ENCODE results near the gene CRYAB.

The CRYAB gene

DNA sequence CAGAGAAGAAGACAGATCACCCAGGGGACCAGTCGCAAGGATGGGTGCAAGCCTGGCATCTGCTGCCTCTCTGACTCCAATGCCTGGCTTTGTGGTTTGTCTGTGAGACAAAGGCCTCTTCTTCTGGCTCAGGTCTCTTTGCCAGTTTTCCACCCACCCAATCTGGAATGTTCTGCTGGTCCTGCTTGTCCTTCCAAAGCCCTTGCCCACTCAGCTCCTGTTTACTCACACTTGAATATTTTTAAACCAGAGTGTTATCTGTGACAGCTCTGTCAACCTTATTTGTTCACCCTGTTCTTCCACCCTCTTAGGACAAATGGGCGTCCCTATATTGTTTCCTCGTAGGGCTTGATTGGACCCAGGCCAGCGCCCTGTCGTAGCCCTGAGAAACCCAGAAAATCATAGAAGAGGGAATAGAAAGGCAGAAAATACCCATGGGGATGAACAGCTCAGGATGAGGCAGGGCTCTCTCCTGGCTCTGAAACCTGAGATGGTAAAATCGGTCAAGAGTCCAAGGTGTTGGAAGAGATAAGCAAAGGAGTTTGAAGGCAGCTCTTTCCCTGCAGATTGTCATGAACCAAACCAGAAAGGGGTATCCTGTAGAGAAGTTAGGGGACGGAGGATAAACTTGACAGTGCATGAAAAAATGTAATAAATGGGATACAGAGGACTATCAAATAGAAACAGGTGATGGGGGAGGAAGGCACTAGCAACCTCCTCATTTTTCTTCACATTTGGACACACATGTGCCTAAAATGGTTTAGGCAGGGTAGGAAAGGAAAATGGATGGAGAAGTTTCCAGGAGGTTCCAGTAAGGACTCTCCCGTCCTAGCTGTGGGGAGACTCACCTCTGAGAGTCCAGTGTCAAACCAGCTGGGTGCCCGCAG is 651 bp downstream of the CRYAB start:
- no peaks in the 10 kb centered on the region for H3K9me3 ChIP-seq (ENCODE audit: control insufficient read depth, low read length)
- H3K79me1 ChIP-seq (replicated peaks; ENCODE audit: low read length, poor library complexity, severe bottlenecking): no peaks in the 10 kb centered on the region
- WGBS: 82% methylated on average over 9 of the region's 9 CpGs
- no peak overlapping the region for H4K8ac ChIP-seq (ENCODE audit: low read length)
- peaks cover 0 to 46% of the 10 kb centered on the region in 2 experiments for H3K36me3 ChIP-seq (ENCODE audit: control insufficient read depth in 1 of 2, insufficient read depth in 2 of 2, low read depth in 1 of 2, low read length in 2 of 2)
- no peak overlapping the region for H3K18ac ChIP-seq (ENCODE audit: low read depth in 1 of 2, low read length in 2 of 2)
- DNase-seq: no peak
- H3K9ac ChIP-seq (ENCODE audit: low read length): peak overlapping the region; percentile 97
- no peak overlapping the region for H2BK15ac ChIP-seq (ENCODE audit: low read depth, poor library complexity, severe bottlenecking)
- no peak overlapping the region for H2BK120ac ChIP-seq (ENCODE audit: low read depth, low read length)
- H2AFZ ChIP-seq (ENCODE audit: low read depth, low read length): no peak overlapping the region
- peaks cover 10% of the 10 kb centered on the region for H3K4me1 ChIP-seq (ENCODE audit: control insufficient read depth, insufficient read depth, low read depth, low read length)
- H3K14ac ChIP-seq (ENCODE audit: low read length in 2 of 2): no peak overlapping the region
- H3K4me3 ChIP-seq (ENCODE audit: insufficient read depth in 1 of 2, low read depth in 1 of 2, low read length in 2 of 2): peak overlapping the region in 1 of 2 experiments; percentile 86
- peak overlapping the region in 1 of 2 experiments; percentile 15 for H2BK12ac ChIP-seq (ENCODE audit: low read length in 2 of 2)
- H3K27me3 ChIP-seq (ENCODE audit: control insufficient read depth in 1 of 2, insufficient read depth in 1 of 2, low read length in 2 of 2): peaks cover 0 to 17% of the 10 kb centered on the region in 2 experiments
- H2BK5ac ChIP-seq (ENCODE audit: low read depth, low read length, poor library complexity, severe bottlenecking): no peak overlapping the region
- H3K27ac ChIP-seq (ENCODE audit: low read length, poor library complexity, severe bottlenecking): no peak overlapping the region
- no peak overlapping the region for H2AK5ac ChIP-seq (ENCODE audit: low read length, severe bottlenecking)
- no peak overlapping the region for H4K91ac ChIP-seq (ENCODE audit: low read length)
- no peak overlapping the region for H3K4me2 ChIP-seq (ENCODE audit: low read length, poor library complexity, severe bottlenecking)
- no peak overlapping the region for H3K23ac ChIP-seq (ENCODE audit: low read length in 2 of 2)
- H3K4ac ChIP-seq (ENCODE audit: low read depth in 1 of 2, low read length in 2 of 2): no peak overlapping the region

DNA sequence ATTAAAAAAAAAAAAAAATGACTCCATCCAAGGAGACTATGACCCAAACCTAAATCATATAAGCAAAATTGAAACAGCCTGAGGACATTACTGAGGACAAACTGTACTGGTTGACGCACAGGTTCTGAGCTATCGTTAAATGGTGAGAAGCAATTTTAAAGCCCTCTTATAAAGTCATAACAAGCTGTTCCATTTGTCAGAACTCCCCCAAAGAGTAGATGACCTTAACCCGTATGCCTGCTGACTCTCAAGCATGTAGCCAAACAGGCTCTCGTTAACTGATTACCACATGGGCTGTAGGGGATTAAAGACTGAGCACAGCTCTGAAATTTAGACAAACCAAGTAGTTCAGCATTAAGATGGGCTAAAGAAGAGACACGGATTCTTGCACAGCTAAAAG is 2.2 kb downstream of the CRYAB start:
- H3K4me1 ChIP-seq (ENCODE audit: control insufficient read depth, insufficient read depth, low read depth, low read length): peaks cover 10% of the 10 kb centered on the region
- H3K18ac ChIP-seq (ENCODE audit: low read depth in 1 of 2, low read length in 2 of 2): no peak overlapping the region
- H3K4ac ChIP-seq (ENCODE audit: low read depth in 1 of 2, low read length in 2 of 2): no peak overlapping the region
- H2BK12ac ChIP-seq (ENCODE audit: low read length in 2 of 2): no peak overlapping the region
- H2AK5ac ChIP-seq (ENCODE audit: low read length, severe bottlenecking): no peak overlapping the region
- 87% methylated on average over 5 of the region's 5 CpGs for WGBS
- no peaks in the 10 kb centered on the region for H3K9me3 ChIP-seq (ENCODE audit: control insufficient read depth, low read length)
- H2BK5ac ChIP-seq (ENCODE audit: low read depth, low read length, poor library complexity, severe bottlenecking): no peak overlapping the region
- H3K27me3 ChIP-seq (ENCODE audit: control insufficient read depth in 1 of 2, insufficient read depth in 1 of 2, low read length in 2 of 2): peaks cover 0 to 17% of the 10 kb centered on the region in 2 experiments
- no peak overlapping the region for H4K8ac ChIP-seq (ENCODE audit: low read length)
- H3K4me2 ChIP-seq (ENCODE audit: low read length, poor library complexity, severe bottlenecking): no peak overlapping the region
- peak overlapping the region in 1 of 2 experiments; percentile 0 for H3K4me3 ChIP-seq (ENCODE audit: insufficient read depth in 1 of 2, low read depth in 1 of 2, low read length in 2 of 2)
- no peak overlapping the region for H3K23ac ChIP-seq (ENCODE audit: low read length in 2 of 2)
- no peak overlapping the region for H4K91ac ChIP-seq (ENCODE audit: low read length)
- peak overlapping the region; percentile 97 for H3K9ac ChIP-seq (ENCODE audit: low read length)
- H3K36me3 ChIP-seq (ENCODE audit: control insufficient read depth in 1 of 2, insufficient read depth in 2 of 2, low read depth in 1 of 2, low read length in 2 of 2): peaks cover 0 to 40% of the 10 kb centered on the region in 2 experiments
- no peak overlapping the region for H2BK15ac ChIP-seq (ENCODE audit: low read depth, poor library complexity, severe bottlenecking)
- H2AFZ ChIP-seq (ENCODE audit: low read depth, low read length): no peak overlapping the region
- DNase-seq: no peak
- H2BK120ac ChIP-seq (ENCODE audit: low read depth, low read length): no peak overlapping the region
- H3K27ac ChIP-seq (ENCODE audit: low read length, poor library complexity, severe bottlenecking): no peak overlapping the region
- no peak overlapping the region for H3K14ac ChIP-seq (ENCODE audit: low read length in 2 of 2)
- H3K79me1 ChIP-seq (replicated peaks; ENCODE audit: low read length, poor library complexity, severe bottlenecking): no peaks in the 10 kb centered on the region

DNA sequence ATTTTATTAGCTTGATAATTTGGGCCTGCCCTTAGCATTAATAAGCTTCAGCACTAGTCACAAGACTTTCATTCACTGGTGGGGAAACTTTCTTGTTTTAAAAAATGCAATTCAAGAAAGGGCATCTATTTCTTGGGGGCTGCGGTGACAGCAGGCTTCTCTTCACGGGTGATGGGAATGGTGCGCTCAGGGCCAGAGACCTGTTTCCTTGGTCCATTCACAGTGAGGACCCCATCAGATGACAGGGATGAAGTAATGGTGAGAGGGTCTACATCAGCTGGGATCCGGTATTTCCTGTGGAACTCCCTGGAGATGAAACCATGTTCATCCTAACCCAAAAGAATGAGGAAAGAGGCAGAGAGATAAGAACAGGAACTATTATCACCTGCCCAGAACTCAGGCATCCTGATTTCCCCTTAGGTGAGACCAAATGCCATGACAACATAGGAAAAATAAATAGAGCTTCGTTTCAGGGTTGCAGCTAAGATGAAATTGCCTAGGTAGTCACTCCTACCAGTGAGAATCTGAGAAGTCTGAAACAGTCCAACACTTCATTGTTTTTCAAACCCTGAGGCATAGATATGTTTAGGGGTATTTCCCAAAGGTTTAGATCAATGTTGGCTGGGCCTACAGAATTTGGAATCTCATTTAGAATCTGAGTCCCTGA is 2.8 kb downstream of the CRYAB start:
- no peak overlapping the region for H3K27ac ChIP-seq (ENCODE audit: low read length, poor library complexity, severe bottlenecking)
- H2BK5ac ChIP-seq (ENCODE audit: low read depth, low read length, poor library complexity, severe bottlenecking): no peak overlapping the region
- peaks cover 10% of the 10 kb centered on the region for H3K4me1 ChIP-seq (ENCODE audit: control insufficient read depth, insufficient read depth, low read depth, low read length)
- peak overlapping the region; percentile 97 for H3K9ac ChIP-seq (ENCODE audit: low read length)
- no peaks in the 10 kb centered on the region for H3K9me3 ChIP-seq (ENCODE audit: control insufficient read depth, low read length)
- no peak overlapping the region for H3K18ac ChIP-seq (ENCODE audit: low read depth in 1 of 2, low read length in 2 of 2)
- WGBS: 91% methylated on average over 5 of the region's 5 CpGs
- H2AFZ ChIP-seq (ENCODE audit: low read depth, low read length): no peak overlapping the region
- no peak overlapping the region for H3K14ac ChIP-seq (ENCODE audit: low read length in 2 of 2)
- no peak overlapping the region for H3K4me2 ChIP-seq (ENCODE audit: low read length, poor library complexity, severe bottlenecking)
- peaks cover 0 to 17% of the 10 kb centered on the region in 2 experiments for H3K27me3 ChIP-seq (ENCODE audit: control insufficient read depth in 1 of 2, insufficient read depth in 1 of 2, low read length in 2 of 2)
- no peak overlapping the region for H4K8ac ChIP-seq (ENCODE audit: low read length)
- no peak overlapping the region for H2AK5ac ChIP-seq (ENCODE audit: low read length, severe bottlenecking)
- H3K4me3 ChIP-seq (ENCODE audit: insufficient read depth in 1 of 2, low read depth in 1 of 2, low read length in 2 of 2): no peak overlapping the region
- no peak overlapping the region for H4K91ac ChIP-seq (ENCODE audit: low read length)
- H3K23ac ChIP-seq (ENCODE audit: low read length in 2 of 2): no peak overlapping the region
- DNase-seq: no peak
- H2BK120ac ChIP-seq (ENCODE audit: low read depth, low read length): no peak overlapping the region
- H2BK12ac ChIP-seq (ENCODE audit: low read length in 2 of 2): no peak overlapping the region
- no peak overlapping the region for H2BK15ac ChIP-seq (ENCODE audit: low read depth, poor library complexity, severe bottlenecking)
- H3K36me3 ChIP-seq (ENCODE audit: control insufficient read depth in 1 of 2, insufficient read depth in 2 of 2, low read depth in 1 of 2, low read length in 2 of 2): peaks cover 0 to 40% of the 10 kb centered on the region in 2 experiments
- no peaks in the 10 kb centered on the region for H3K79me1 ChIP-seq (replicated peaks; ENCODE audit: low read length, poor library complexity, severe bottlenecking)
- H3K4ac ChIP-seq (ENCODE audit: low read depth in 1 of 2, low read length in 2 of 2): no peak overlapping the region

DNA sequence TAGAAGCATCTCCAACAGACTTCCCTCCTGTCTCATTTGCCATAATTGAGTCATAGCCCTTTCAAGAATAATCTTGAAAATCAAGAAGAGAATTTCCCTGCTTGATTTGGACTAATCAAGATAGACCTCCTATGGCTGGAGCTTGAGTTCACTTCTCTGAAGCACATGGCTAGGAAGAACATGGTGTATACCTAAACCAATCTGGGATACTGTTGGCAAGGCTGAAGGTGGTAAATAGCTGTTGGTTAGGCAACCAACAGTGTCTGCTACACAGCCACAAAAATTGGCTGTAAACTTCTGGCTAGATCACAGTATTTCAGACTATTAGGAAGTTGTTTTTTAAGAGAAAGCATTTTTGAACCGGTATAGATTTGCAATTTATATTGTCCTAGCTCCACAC is 4.9 kb downstream of the CRYAB start:
- Histone ChIP-seq H4K8ac (ENCODE audit: low read length) (no peak overlapping the region), H2AFZ (ENCODE audit: low read depth, low read length) (no peak overlapping the region), H3K4ac (ENCODE audit: low read depth in 1 of 2, low read length in 2 of 2) (no peak overlapping the region), H3K18ac (ENCODE audit: low read depth in 1 of 2, low read length in 2 of 2) (no peak overlapping the region), H3K14ac (ENCODE audit: low read length in 2 of 2) (no peak overlapping the region), H3K27me3 (ENCODE audit: control insufficient read depth in 1 of 2, insufficient read depth in 1 of 2, low read length in 2 of 2) (peaks cover 0 to 20% of the 10 kb centered on the region in 2 experiments), H2BK120ac (ENCODE audit: low read depth, low read length) (no peak overlapping the region), H3K23ac (ENCODE audit: low read length in 2 of 2) (no peak overlapping the region), H3K27ac (ENCODE audit: low read length, poor library complexity, severe bottlenecking) (no peak overlapping the region), H3K9ac (ENCODE audit: low read length) (no peak overlapping the region), H2BK5ac (ENCODE audit: low read depth, low read length, poor library complexity, severe bottlenecking) (no peak overlapping the region), H3K4me1 (ENCODE audit: control insufficient read depth, insufficient read depth, low read depth, low read length) (no peaks in the 10 kb centered on the region), H4K91ac (ENCODE audit: low read length) (no peak overlapping the region), H3K4me2 (ENCODE audit: low read length, poor library complexity, severe bottlenecking) (no peak overlapping the region), H3K9me3 (ENCODE audit: control insufficient read depth, low read length) (no peaks in the 10 kb centered on the region), H2BK15ac (ENCODE audit: low read depth, poor library complexity, severe bottlenecking) (no peak overlapping the region), H3K36me3 (ENCODE audit: control insufficient read depth in 1 of 2, insufficient read depth in 2 of 2, low read depth in 1 of 2, low read length in 2 of 2) (peaks cover 0 to 40% of the 10 kb centered on the region in 2 experiments), H3K4me3 (ENCODE audit: insufficient read depth in 1 of 2, low read depth in 1 of 2, low read length in 2 of 2) (no peak overlapping the region), H2BK12ac (ENCODE audit: low read length in 2 of 2) (no peak overlapping the region), H3K79me1 (replicated peaks; ENCODE audit: low read length, poor library complexity, severe bottlenecking) (no peaks in the 10 kb centered on the region), H2AK5ac (ENCODE audit: low read length, severe bottlenecking) (no peak overlapping the region)
- no CpG with 5 or more reads among the region's 1 CpG for WGBS
- DNase-seq: no peak

Measured in mesenchymal stem cell (in vitro differentiated cells and primary cell).